Ovary (tissue), 3 donors: ENCODE data around the gene PPAT.

ENCODE experiments used
- EP300 ChIP-seq: sonication (generic); formaldehyde crosslinking; IDR thresholded peaks from one replicate; pipeline ENCODE4 v1.6.1; 2017; ENCODE audit warnings: antibody characterized with exemption
- POLR2A ChIP-seq: fragments of 450-650 bp; IDR thresholded peaks from one replicate; pipeline ENCODE4 v1.6.1; 2017; ENCODE audit warnings: antibody characterized with exemption, mild to moderate bottlenecking, moderate library complexity
- TF ChIP-seq, protein P1 (sequence below), 3 donors: fragments of 450-650 bp in 2 of 3; fragments of 200-600 bp in 1 of 3; IDR thresholded peaks; one replicate each; pipeline versions ENCODE4 v1.5.1 to v1.8.0; 2016 to 2022; ENCODE audit warnings: antibody characterized with exemption in 3 of 3, mild to moderate bottlenecking in 1 of 3
- donor health status: DM: no; HTN: no; CAD: no.

DNA sequence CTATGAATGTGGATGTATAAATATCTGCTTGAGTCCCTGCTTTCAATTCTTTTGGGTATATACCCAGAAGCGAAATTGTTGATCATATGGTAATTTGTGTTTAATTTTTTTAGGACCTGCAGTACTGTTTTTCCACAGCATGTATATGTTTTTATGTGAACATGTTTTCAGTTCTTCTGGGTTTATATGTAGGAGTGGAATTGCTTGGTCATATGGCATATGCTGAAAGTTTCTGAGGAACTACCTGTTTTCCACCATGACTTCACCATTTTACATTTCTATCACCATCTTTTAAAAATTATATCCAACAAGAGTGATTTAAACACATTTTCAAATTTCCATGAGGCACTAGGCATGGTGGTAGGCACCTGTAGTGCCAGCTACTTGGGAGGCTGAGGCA, 8.2 kb downstream of the PPAT start:
- TF ChIP-seq, protein P1, sequence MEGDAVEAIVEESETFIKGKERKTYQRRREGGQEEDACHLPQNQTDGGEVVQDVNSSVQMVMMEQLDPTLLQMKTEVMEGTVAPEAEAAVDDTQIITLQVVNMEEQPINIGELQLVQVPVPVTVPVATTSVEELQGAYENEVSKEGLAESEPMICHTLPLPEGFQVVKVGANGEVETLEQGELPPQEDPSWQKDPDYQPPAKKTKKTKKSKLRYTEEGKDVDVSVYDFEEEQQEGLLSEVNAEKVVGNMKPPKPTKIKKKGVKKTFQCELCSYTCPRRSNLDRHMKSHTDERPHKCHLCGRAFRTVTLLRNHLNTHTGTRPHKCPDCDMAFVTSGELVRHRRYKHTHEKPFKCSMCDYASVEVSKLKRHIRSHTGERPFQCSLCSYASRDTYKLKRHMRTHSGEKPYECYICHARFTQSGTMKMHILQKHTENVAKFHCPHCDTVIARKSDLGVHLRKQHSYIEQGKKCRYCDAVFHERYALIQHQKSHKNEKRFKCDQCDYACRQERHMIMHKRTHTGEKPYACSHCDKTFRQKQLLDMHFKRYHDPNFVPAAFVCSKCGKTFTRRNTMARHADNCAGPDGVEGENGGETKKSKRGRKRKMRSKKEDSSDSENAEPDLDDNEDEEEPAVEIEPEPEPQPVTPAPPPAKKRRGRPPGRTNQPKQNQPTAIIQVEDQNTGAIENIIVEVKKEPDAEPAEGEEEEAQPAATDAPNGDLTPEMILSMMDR (IDR thresholded peaks at IDR 0.05) = no peak
- no peak for TF ChIP-seq POLR2A
- no peak for TF ChIP-seq EP300
